Hematopoietic multipotent progenitor cell treated with erythropoietin and hydrocortisone succinate and interleukin-3 and kit ligand, for 15 days (in vitro differentiated cells): ENCODE measurements around the gene TADA1.
A peak's percentile ranks its signal among the peaks of the same experiment; 100 is the strongest.

Experiments used
- DNase-seq: peaks from one replicate; pipeline ENCODE4 v3.0.0-alpha.2; 2015; ENCODE audit warnings: low spot score

The TADA1 gene, protein sequence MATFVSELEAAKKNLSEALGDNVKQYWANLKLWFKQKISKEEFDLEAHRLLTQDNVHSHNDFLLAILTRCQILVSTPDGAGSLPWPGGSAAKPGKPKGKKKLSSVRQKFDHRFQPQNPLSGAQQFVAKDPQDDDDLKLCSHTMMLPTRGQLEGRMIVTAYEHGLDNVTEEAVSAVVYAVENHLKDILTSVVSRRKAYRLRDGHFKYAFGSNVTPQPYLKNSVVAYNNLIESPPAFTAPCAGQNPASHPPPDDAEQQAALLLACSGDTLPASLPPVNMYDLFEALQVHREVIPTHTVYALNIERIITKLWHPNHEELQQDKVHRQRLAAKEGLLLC

DNA sequence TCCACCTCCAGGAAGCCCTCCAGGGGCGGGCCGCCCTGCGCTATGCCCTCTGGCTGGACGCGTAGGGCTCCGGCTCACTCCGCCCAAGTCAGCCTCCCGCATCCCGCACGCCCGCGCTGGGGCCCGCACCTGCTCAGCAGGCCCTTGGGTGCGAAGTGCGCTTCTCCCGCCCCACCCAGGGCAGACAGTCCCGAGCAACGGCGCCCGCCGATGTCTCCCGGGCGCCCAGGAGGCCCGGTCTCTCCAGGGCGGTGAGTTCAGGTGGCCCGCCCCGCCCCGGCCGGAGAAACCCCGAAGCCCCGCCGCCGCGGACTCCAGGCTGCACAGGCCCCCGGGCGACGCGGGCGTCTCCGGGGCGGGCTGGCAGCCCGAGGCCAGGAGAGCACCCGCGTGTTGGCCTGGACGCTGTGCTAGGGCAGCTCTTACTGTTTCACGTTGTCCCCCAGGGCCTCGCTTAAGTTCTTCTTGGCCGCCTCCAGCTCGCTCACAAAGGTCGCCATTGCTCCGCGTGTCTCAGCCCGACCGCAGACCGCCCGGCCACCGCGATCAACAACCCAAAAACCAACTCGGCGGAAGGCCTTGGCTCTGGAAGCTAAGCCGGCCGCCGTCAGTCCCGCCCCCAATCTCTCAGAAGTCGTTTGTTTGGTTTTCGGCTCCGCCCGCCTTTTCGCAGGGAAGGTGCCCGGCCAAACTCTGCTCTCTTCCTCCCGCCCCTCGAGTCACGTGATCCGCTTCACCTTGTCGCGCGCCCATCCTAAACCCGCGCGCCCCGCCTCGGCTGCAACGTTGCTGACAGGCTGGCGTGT, at the start of gene TADA1:
Gene TADA1 (minus strand): TSS at position 531 of the 806 bp plus-strand sequence. CDS start 31 bp downstream, at position 500.
- peak; percentile 98 for DNase-seq

DNA sequence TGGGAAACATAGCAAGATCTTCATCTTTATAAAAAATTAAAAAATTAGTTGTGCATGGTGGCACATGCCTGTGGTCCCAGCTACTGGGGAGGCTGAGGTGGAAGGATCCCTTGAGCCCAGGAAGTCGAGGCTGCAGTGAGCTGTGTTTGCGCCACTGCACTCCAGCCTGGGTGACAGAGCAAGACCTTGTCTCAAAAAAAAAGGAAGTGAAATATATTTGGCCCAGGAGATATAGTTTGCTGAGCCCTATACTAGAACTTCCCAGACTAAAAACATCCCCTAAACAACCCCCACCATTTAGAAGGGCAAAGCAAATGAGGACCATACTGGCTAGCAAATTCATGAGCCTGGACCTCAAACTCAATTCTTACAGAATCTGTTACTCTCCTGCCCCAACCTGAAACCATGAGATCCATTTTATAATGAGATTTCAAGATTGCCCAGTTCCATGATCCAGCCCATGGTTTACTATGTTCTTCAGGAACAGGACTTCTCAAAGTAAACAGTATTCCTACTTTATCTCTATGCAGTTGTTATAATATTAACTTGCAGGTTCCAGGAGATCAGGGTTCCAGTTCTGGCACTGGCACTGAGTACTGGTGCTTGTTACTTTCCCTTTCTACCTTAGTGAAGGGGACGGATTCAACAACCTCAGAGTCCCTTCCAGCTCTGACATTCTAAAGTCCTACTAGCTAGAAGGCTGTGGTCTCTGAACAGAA, 48.9 kb upstream of the TADA1 start:
- DNase-seq = no peak

DNA sequence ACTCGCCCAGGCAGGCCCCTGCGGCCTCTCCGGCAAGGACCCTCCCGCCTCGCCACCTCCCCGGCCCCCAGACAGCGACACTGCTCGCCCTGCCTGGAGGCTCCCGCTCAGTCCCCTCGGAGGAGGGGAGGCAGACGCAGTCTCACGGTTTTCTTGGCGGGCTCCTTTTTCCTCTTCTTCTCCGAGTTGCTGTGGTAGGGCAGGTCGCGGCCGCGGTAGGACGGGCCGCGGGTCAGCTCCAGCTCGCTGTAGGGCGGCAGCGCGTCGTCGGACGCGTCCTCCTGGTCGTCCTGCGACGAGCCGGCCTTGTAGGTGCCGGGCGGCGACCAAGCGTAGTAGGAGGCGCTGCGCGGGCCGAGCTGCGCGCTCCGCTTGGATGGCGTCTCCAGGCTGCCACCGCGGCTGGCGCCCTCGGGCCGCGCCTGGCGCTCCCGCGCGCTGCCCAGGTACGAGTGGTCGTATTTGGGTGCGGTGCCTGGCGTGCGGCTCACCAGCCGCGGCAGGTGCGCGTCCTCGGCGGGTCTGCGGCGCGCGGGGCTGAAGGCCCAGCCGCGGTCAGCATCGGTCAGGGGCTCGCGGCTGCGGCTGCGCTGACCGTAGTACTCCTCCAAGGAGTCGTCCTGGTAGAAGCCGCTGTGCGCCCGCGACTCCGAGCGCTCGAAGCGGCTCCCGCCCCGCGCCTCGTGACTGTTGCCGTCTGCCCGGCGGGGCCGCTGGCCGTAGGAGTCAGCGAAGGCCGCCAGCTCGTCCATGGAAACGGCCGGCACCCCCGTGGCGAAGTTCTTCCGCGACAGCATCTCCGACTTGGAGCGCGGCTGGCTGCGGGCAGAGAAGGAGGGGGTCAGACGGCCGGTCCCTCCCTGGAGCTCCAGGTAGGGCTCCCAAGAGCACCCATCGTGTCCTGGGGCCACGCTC, 44.8 kb upstream of the TADA1 start:
- no peak for DNase-seq

DNA sequence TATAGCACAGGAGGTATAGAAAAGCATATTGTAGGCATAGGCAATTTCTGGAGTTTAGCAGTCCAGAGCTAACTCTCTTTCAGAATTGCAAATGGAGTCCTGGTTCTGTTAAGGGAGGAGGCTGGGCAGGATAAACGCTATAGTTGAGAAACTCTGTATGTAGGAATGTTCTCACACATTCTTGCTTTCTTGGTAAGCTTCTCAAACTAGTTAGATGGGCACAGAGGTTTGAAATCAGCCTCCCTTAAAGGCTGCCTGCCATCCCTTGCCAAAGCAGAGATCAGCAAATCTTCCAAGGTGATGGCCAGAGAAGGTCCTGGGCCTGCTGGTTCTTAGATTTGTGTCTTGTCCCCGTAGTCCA, 42.9 kb upstream of the TADA1 start:
- no peak for DNase-seq

DNA sequence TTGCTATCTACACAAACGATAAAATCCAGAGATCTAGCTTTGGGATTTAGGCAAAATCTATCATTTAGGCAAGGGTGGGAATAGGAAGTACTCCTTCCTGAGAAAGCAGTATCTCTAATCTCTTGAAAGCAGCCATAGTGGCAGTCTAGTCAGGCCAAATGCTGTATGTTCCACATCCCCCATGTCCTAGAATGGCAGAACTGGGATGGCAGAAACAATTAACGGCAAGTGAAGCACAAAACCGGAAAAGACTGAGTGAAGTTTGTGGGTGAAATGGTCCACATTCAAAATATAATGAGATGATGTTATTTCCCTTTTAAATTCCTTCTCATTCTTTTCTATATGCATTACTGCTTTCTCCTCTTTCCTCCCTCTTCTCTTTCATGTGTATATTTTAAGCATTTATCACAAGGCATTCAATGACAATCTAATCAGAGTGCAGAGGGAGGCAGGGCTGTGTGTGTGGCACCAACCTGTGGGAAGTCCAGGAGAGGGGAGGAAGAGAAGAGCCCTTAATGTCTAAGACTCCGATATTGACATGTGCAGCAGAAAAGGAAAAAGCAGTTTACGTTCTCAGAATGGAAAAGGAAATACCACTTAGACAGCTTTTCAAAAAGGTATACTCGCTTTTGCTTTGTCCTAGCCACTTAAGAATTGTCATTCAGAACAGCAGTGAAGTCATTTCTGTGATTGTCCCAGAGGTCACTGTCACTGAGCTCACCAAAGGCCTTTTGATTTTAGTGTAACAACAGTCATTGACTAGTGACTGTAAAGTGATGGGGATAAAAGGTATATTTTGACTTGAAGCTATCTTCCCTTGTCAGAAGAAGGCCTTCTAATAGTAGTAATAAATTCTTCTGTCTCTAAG, 42.3 kb upstream of the TADA1 start:
- no peak for DNase-seq

DNA sequence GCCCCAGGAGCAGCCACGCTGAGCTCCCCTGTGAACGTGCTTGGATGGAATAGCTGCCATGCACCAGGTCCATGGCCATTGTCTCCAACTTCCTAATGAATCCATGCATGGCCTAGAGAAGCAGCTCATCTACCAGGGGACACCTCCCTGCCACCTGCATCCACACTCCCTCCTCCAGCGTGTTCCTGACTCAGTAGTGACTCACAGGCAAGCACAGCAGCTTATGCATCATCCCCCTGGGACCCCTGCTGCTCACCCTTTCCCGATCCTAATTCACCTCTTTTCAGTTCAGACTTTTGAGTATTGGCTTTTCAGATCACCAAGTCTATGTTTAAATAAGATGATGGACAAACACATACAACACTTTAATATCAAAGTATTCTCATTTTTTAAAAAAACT, 39.9 kb upstream of the TADA1 start:
- no peak for DNase-seq

DNA sequence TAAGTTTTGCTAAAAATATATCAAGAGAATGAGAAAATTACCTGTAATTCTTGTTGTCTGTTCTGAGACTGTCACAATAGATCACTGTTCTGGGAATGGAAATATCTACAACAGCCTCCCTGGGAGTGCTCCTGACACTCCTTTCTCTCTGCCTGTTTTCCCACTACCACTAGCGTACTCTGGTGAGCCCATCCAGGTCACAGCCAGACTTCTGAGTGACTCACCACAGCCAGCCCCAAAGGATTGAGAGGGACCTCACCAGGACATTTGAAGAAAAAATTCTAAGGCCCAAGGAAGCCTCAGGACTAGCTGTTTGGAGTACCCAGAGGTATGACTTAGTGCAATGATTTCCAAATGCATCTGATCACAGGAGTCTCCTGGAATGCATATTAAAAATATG, 39.0 kb upstream of the TADA1 start:
- no peak for DNase-seq

DNA sequence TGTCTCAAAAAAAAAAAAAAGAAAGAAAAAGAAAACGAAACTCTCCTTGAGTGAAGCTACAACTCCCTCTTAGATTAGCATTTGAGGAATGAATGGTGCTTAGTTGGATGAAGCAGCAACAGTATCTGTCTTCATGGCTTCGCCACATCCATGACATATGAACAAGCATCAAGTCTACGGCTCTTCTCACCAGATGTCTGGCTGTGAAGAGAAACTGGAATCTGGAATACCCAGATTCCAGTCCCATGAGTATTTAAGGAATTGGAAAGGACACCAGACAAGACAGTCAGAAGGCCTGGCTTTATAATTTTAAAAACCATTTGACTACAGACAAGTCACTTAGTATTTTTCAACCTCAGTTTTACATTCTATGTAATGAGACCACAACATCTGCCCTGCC, 38.0 kb upstream of the TADA1 start:
- DNase-seq = no peak

DNA sequence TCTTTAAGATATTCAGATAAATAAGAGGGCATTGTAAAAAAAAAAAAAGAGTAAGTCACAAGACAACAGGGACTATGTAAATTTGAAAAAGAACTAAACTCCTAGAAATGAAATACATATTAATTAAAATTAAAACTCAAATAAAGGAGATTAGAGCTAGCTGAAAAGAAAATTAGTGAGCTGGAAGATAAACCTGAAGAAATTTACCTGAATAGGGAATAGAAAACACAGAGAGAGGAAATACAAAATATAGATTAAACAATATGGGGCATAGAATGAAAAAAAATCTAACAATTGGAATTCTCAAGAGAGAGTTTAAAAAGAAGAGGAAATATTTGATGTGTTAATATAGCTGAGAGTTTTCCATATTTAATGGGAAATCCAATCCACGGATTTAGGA, 35.6 kb upstream of the TADA1 start:
- no peak for DNase-seq

DNA sequence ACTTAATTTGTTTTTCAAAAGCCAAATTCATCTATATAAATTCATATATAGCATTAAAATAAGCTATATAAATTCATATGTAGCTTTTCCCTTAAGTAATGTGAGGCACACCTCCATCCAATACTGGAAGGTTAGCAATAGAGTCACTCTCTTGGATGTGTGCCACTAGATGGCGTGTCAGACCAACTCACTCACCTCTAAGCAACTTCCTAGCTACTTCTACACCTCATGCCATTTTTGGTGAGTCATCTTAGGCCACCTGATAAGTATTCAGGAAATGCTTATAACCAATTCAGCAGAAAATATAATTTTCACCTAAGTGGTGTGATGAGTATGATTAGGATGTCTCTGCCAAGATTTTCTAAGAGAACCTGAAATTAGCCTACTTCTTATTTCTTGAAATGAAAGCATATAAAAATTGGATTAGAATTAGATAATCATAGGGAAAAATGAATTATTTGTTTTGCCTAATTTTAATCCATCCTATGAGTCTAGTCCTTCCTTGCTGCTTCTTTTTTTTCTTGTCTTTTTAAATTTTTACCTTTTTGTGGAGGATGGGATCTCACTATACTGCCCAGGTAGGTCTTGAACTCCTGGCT, 34.4 kb upstream of the TADA1 start:
- DNase-seq = peak; percentile 80

DNA sequence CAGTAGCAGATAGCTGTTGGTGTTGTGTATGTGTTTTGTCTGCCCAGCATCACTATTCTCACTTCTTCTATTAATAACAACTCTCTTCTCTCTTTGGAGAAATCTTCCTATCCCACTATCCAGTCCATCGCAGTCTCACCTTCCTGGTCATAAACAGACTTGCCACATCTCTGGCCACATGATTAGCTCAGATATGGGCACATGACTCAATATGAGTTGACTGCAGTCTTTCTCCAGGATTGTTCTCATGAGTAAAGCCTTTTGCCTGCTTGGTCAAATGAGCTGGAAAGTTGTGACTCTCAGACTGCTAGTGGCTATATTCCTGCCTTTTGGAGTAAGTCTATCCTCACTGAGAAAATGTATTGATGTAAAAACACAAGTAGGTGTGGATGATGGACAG, 32.9 kb upstream of the TADA1 start:
- no peak for DNase-seq

DNA sequence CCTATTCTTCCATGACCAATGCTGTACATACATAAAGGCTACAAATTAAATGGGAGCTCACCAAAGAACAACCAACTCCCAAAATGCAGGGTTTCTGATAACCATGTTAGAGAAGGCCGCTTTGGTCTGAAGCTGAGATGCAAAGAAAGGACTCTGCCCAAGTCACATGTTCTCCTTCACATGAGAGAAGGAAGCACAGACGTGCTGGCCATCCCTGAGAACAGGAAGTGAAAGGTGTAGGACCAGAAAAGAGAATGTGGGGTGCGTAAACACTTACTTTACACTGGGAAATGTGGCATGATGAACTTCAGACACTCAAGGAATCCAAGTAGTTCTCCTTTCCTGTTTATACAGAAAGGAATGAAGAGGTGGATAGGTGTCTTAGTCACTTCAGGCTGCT, 31.7 kb upstream of the TADA1 start:
- DNase-seq = no peak

DNA sequence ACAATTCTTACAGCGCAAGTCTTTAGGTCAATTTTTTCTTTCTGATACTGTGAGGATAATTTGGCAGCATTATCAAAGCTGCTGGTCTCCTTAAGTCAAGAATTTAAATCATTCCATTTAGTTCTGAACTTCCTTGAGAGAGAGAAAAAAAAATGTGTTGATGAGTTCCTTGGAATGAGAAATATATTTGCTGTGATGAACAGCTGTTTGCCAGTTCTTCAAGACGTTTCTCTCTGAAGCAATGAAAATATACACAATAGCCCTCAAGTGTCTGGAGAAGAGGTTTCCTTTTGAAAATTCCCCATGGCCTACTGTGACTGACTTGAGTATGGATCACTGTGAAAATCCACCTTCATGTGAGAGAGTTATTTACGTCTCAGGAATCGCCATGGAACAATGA, 31.0 kb upstream of the TADA1 start:
- no peak for DNase-seq

DNA sequence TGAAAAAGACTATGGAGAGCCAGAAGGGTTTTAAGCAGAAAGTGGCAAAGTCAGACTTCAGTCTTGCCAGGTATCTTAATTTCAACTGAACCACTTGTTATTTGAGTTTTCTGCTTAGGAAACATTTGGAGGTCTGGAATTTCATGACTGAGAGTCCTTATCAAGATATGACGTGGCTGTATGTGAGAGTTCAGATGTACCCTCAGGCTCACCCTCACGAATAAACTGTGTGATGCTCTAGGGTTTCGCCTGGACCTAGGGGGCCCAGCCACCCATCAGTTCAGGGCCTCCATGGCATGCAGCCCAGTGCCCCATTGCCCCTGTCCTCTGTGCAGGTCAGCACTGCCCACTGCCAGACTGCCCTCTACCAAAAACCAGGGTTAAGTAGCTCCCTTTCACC, 30.6 kb upstream of the TADA1 start:
- DNase-seq = no peak

DNA sequence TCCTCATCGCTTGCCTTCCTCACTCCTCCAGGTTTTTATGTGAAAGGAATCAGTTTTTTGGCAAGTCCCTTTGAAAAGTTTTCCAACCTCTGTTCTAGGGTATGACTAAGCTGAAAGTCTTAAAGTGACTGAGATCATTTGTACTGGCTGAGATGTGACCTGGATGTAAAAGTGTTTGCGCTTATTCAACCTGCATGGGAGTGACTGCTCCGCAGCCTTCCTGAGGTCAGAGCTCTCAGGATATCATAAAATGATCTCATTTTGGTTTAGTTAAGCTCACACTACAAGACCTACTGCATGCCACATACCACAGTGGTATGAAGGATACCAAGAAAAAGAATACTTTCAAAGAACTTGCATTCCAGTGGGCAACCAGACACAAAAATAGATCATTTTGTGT, 29.8 kb upstream of the TADA1 start:
- DNase-seq = no peak

DNA sequence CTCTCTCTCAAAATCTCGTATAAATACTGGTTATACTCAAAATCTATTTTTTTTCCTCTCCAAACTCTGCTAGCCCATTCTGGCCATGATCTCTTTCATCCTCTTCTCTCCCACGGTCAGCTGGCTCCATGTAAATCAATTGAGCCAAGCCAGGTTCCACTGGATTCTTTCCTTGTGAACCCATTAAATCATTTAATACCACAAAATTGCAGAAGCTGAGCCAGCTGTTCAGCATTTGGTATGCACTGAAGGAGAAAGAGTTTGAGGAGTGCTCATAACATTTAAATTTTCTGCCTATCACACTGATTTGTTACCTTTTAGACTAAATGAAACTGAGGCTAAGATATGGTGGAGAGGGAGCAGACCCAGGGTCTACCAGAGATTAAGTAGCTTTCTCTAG, 29.1 kb upstream of the TADA1 start:
- no peak for DNase-seq

DNA sequence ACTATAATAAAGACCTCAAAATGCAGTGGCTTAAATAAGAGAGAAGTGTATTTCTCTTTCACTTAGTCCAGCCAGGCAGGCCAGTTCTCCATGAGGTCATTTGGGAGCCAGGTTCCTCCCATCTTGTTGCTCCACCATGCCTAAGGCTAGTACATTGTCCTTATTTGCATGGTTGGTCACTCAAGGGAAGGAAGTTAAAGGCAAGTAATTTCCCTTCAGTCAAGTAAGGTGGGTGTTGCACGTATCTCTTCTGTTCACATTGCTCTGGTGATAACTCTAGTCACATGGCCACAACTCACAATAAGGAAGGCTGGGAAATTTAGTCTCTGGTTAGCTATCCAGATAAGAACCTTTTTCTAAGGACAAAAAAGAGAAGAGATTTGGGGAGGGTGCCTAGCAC, 27.2 kb upstream of the TADA1 start:
- no peak for DNase-seq

DNA sequence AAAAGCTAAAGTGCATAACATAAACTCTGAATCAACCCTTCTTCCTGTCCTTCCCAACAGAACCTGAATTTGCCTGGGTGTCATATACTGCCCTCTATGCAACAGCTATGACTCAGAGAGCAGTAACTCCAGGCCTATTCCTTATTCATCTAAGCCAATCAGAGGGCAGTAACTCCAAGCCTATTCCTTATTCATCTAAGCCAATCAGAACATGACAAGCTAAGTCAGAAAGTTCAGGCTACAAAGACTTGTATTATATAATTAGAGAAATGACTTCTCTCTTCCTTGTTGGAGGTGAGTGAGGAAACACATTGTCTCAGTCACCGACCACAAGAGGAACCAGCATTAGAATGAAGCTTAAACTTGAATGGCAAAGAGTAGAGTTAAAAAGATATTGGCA, 26.2 kb upstream of the TADA1 start:
- DNase-seq = no peak

DNA sequence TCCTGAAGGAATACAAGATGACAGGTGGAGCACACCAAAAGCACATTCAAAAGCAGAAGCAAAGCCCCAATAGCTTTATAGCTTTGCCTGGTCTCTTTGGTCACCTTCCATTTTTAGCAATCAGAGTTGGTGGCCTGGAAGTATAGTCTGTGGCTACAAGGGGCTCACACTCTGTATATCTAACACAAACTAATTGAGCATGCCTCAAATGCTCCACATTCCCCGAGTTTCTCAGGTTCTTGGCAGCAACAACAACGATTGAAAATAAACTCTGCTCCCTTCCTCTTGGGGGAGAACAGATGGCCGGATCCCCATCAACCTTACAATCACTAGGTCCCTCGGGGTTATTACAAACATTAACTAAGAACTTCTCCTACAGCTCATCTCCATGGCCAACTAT, 24.9 kb upstream of the TADA1 start:
- no peak for DNase-seq

DNA sequence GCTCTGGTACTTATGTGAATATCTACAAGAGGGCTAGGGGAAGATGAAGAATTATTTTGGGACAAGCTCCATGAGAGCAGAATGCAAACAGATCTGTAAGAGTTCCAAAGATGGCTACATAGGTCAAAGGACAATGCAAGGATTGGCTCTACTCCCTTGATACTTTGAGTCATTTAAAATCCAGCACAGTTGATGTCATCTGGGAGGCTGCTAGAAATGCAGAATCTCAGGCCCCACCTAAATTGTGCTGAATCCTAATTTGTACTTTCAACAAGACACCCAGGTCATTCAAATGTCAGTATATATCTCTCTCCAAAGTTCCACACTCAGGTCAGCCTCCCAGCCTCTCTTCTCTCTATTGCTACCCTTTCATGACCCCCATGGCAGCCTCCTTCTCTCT, 23.7 kb upstream of the TADA1 start:
- no peak for DNase-seq

DNA sequence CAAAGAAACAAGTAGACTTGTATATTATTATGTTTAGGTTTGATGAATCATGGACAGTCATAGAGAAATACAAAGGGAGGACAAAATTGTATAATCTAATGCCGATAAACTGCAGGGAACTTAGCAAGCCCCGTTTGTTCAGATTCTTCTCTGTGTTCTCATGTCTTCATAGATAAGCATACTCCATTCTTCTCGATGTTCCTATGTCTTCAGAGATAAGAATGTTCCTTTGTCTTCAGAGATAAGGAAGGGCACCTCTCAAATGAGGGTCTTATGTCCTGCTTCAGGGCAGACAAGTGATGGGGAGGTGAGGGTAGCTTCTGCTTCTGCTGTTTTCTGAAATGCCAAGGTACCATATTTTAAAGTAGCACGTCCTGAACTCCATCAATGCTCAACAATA, 19.7 kb upstream of the TADA1 start:
- no peak for DNase-seq
